Activated T-cell treated with anti-CD3 and anti-CD28 coated beads for 4 hours (primary cell): ENCODE data around the gene BMP2K.
"Not testable (repeated sequence)": the region's sequence is repeated elsewhere in the genome, so short reads cannot be mapped to it uniquely, and the experiment has no call there.

Source experiments
- DNase-seq: peaks from one replicate; pipeline ENCODE4 v3.0.0-alpha.2; 2020

The BMP2K gene

GRCh38 chr4:78765432-78766006 lies 10.6 kb upstream of the BMP2K start:
- no peak for DNase-seq

- no peak for DNase-seq
These were observed 10.1 kb upstream of the BMP2K start for GRCh38 chr4:78766026-78766425.

DNA sequence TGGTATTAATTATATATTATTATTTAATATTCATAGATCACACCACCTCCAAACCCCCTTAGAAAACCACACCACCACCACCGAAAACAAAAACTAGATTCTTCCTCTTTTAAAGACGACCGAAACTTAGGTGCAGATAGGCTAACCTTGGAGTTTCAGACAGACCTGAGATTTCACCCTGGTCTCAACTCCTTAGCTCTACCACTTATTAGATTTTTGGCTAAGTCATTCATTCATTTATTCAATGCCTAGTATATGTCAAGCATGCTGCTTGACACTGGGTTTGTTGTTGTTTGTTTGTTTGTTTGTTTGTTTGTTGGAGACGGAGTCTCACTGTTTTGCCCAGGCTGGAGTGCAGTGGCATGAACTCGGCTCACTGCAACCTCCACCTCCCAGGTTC lies 9.5 kb upstream of the BMP2K start:
- DNase-seq = no peak

DNA sequence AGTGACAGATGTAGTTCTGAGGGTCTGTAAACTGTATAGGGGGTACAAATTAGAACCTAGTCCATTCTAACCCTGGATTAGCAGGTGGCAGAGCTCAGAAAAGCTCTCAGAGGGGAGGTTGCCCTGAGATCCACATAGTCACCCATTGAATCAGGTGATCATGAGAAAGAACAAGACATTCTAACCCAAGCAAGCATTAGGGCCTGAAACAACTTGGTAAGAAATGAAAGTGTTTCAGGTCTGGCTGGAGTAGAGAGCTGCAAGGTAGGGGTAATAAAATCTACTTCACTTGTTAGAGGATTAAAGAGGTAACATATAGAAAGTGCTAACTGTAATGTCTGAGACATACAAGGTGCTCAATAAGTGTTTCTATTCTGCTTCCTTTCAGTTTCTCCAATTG lies 8.8 kb upstream of the BMP2K start:
- DNase-seq = no peak

GRCh38 chr4:78768452-78769180 lies 7.5 kb upstream of the BMP2K start:
- no peak for DNase-seq

- no peak for DNase-seq
These were observed 6.0 kb upstream of the BMP2K start for GRCh38 chr4:78770091-78770642.

GRCh38 chr4:78772526-78773091 lies 3.5 kb upstream of the BMP2K start:
- no peak for DNase-seq

DNA sequence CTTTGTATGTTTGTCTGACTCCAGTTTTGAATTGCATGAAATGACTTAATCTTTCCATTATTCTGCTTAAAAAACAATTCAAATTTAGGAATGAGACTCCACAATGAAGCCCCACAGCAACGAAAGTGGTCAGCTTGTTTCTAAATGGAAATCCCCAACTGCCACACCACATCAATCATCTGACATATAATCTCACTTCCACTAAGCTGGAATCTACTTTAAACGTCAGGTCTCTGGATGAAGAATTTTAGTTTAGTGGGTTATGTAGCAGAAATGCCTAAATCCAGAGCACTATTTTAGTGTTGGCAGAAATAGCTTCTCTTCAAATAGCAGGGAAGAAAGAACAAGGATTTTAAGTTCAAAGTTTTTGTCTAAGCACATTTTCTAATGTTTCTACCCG lies 1.7 kb upstream of the BMP2K start:
- DNase-seq = no peak

- DNase-seq = peak; percentile 79
These were observed 659 bp upstream of the BMP2K start for GRCh38 chr4:78775303-78776078.

DNA sequence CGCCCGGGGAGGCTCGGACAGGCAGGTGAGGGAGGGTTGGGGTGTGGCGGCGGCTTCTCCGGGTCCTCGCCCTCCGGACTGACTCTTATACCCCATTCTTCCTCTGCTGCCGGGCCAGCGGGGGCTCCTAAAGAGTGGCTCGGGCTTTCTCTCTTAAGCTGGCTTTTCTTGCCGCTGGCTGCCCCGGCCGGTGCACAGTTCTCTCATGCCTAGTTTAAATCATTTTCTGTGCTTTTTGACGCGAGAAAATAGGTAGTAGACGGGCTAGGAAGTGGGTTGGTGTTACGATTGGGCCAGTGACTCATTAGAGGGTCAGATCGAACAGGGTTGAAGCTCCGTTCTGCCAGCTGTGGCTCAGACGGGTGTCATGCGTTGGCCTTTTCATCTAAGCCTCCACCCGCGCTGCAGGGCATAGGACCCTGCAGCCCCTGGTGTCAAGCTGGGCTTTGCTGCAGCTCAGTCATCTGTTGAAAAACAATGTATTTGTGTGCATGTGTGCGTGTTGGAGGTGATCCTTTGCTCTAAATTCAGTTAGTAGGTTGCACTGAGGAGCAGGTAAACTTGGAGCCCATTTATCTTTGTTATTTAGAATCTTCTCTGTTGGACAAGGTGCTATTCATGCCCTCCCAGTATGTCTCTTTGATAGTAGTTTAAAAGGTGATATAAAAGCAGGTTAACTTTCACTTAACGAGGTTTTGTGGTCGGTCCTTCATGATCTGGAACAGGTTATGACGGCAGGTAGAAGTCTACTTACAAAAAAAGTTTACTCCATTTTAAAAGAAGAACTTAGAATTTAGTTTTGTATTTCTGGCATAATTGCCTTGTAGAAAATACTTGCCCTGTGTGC lies 802 bp downstream of the BMP2K start:
- DNase-seq = peak; percentile 24

DNA sequence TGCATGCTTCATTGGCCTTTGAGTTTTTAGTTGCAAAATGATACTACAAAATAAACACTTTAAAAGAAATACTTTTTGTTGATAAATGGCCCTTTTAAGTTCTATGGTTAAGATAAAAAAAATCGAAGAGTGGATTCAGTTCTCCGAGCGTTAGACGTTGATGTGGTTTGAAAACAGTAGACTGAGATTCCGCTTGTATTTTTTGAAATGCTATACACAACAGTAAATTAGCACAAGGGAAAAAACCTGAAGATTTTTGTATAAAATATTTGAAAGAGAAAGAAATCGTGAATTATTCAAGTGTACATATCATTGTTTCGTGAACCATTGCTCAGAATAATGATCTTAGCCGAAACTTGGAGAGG lies 1.4 kb downstream of the BMP2K start:
- no peak for DNase-seq

GRCh38 chr4:78778530-78778929 lies 2.4 kb downstream of the BMP2K start:
- DNase-seq = no peak

- no peak for DNase-seq
These were observed 3.1 kb downstream of the BMP2K start for GRCh38 chr4:78779280-78779679.

DNA sequence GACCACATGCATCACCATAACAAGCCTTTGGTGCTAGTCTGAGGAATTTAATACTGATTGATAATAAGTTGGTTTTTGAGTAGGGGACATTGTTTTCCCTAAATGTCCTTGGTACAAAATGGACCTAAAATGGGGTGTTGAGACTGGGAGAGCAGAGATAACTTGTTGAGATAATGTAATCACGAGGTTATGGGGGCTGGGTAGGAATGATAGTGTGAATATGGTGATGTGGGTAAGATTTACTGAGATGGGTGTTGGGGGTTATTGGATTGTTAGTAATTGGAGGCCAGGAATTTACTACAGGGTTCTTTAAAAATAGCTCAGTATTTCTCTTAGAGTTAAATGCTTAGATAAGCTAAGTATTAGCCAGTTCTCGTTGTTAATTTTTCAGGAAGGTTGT lies 3.9 kb downstream of the BMP2K start:
- no peak for DNase-seq

DNA sequence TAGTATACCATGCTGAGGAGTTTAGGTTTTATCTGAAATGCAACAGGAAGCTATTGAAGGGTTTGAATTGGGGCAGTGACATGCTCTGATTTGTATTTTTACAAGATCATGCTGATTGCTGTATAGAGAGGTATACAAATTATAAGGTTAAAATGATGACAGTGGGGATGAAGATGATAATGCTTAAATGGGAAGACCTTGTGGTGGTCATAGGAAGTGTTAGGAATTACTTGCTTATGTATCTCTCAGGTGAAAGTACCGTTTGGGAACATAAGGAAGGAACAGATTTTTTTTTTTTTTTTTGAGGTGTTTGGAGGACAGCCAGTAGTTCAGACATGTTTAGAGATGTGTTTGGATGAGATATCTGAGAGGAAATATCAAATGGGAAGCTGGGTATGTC lies 5.0 kb downstream of the BMP2K start:
- no peak for DNase-seq

DNA sequence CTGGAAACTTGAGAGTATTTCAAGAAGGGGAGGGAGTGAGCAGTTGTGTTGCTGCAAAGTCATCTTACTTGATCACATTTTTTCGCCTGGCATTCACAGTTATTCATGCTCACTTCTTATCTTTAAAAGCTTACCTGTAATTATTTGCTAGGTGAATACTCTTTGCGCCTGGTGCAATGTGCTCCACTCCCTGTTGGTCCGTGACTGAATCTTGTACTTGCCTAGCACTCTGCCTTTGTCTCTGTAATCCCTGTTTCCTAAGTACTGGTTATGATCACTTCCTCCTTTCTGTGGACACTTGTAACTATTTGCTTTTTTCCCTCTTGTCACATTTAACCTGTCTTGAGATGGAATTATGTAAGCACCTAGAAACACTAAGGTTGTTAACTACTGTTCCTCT lies 5.8 kb downstream of the BMP2K start:
- no peak for DNase-seq

GRCh38 chr4:78784236-78784865 lies 8.2 kb downstream of the BMP2K start:
- no peak for DNase-seq

GRCh38 chr4:78787392-78788006 lies 11.3 kb downstream of the BMP2K start:
- DNase-seq = no peak

DNA sequence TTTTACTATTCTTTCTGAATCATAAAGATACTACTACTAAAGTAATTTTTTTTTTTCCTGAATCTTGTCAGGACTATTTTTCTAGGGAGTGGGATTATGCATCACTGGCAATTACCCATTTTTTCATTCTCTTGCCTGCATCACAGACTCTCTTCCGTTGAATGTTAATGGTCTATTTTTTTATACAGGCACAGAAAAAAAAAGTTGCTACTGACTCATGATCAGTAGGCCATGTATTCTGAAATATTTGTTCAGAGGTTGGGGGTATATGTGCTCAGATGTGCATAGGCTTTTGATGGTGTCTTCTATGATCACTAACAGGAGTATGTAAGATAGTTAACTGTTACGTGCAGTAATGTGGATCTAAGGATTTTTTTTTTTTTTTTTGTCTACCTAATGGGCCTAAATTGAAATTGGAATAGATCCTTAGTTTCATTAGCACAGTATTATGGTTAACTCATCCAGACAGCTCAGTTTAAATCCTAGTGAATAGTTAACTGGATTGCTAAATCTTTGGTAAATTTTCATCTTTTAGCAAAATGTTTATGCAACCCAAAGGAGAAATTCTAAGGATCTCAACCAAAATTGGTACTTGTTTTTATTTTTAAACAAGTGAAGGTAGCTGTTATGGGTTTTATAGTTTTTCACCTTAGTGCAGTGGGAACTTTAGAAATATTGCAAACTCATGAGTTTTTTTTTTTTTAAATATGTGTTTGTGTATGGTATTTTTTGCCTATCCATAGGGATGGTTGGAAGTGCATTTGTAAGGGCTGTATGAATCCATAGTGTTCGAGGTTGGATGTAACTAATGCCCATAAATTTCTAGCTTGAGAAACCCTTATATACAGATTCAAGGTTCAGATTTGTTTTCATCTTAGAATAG lies 12.1 kb downstream of the BMP2K start:
- no peak for DNase-seq

DNA sequence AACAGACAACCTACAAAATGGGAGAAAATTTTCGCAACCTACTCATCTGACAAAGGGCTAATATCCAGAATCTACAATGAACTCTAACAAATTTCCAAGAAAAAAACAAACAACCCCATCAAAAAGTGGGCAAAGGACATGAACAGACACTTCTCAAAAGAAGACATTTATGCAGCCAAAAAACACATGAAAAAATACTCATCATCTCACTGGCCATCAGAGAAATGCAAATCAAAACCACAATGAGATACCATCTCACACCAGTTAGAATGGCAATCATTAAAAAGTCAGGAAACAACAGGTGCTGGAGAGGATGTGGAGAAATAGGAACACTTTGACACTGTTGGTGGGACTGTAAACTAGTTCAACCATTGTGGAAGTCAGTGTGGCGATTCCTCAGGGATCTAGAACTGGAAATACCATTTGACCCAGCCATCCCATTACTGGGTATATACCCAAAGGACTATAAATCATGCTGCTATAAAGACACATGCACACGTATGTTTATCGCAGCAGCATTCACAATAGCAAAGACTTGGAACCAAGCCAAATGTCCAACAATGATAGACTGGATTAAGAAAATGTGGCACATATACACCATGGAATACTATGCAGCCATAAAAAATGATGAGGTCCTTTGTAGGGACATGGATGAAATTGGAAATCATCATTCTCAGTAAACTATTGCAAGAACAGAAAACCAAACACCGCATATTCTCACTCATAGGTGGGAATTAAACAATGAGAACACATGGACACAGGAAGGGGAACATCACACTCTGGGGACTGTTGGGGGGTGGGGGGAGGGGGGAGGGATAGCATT lies 19.7 kb downstream of the BMP2K start:
- DNase-seq = not testable (repeated sequence)
